H9 (cell line): ENCODE results near the gene TACO1. TPM values are rescaled to one million over a fixed set of nuclear protein-coding genes. Genes with fewer than 3 reads are reported as not detected.

ENCODE experiments used
- DNase-seq: peaks from one replicate; pipeline ENCODE4 v3.0.0-alpha.2; 2017
- H2AFZ ChIP-seq: one replicate; pipeline ENCODE4 v1.6.1; 2013; ENCODE audit warnings: mild to moderate bottlenecking, low read length, control low read depth, moderate library complexity
- H2AK5ac ChIP-seq: 2 replicates; pipeline ENCODE4 v1.6.1; 2013; ENCODE audit warnings: low read length, control low read depth, mixed read lengths; ENCODE audit not compliant: insufficient read length
- H2BK120ac ChIP-seq: one replicate; pipeline ENCODE4 v1.6.1; 2013; ENCODE audit warnings: low read depth, mild to moderate bottlenecking, low read length, control low read depth, inconsistent platforms; ENCODE audit not compliant: poor library complexity, severe bottlenecking
- H2BK12ac ChIP-seq: 2 replicates; pipeline ENCODE4 v1.6.1; 2013; ENCODE audit warnings: low read length, control low read depth, mixed read lengths, low read depth; ENCODE audit not compliant: insufficient read length
- H2BK15ac ChIP-seq: 2 replicates; pipeline ENCODE4 v1.6.1; 2013; ENCODE audit warnings: low read depth, low read length, control low read depth
- H2BK20ac ChIP-seq: one replicate; pipeline ENCODE4 v1.6.1; 2013; ENCODE audit warnings: low read depth, mild to moderate bottlenecking, low read length, control low read depth, inconsistent platforms; ENCODE audit not compliant: poor library complexity, severe bottlenecking
- H2BK5ac ChIP-seq: 2 replicates; pipeline ENCODE4 v1.6.1; 2013; ENCODE audit warnings: low read length, control low read depth, mixed read lengths; ENCODE audit not compliant: insufficient read length
- H3K14ac ChIP-seq: 2 replicates; pipeline ENCODE4 v1.6.1; 2013; ENCODE audit warnings: low read length, control low read depth; ENCODE audit not compliant: insufficient read depth
- H3K18ac ChIP-seq: 2 replicates; pipeline ENCODE4 v1.6.1; 2013; ENCODE audit warnings: low read depth, mild to moderate bottlenecking, mixed read lengths, low read length, control low read depth; ENCODE audit not compliant: insufficient read length
- H3K23ac ChIP-seq: 2 replicates; pipeline ENCODE4 v1.6.1; 2013; ENCODE audit warnings: low read length, control low read depth, mixed read lengths, low read depth; ENCODE audit not compliant: insufficient read length
- H3K23me2 ChIP-seq: 2 replicates; pipeline ENCODE4 v1.6.1; 2013; ENCODE audit warnings: low read depth, mild to moderate bottlenecking, mixed read lengths, low read length, control low read depth; ENCODE audit not compliant: insufficient read length, poor library complexity, severe bottlenecking
- H3K27ac ChIP-seq: 2 replicates; pipeline ENCODE4 v1.5.1; 2013; ENCODE audit warnings: low read length, control low read depth, mixed read lengths, low read depth; ENCODE audit not compliant: insufficient read length
- H3K27me3 ChIP-seq: 2 replicates; pipeline ENCODE4 v1.6.1; 2013; ENCODE audit warnings: low read length, control low read depth, inconsistent platforms; ENCODE audit not compliant: insufficient read depth
- H3K4ac ChIP-seq: 2 replicates; pipeline ENCODE4 v1.6.1; 2013; ENCODE audit warnings: low read depth, mild to moderate bottlenecking, control low read depth, inconsistent platforms, low read length, moderate library complexity
- H3K4me1 ChIP-seq: 2 replicates; pipeline ENCODE4 v1.6.1; 2013; ENCODE audit warnings: low read length, control low read depth, inconsistent platforms; ENCODE audit not compliant: insufficient read depth
- H3K4me2 ChIP-seq: 2 replicates; pipeline ENCODE4 v1.6.1; 2013; ENCODE audit warnings: low read length, control low read depth, mixed read lengths; ENCODE audit not compliant: insufficient read length, insufficient read depth
- H3K56ac ChIP-seq: 2 replicates; pipeline ENCODE4 v1.6.1; 2013; ENCODE audit warnings: low read depth, mild to moderate bottlenecking, mixed read lengths, low read length, control low read depth; ENCODE audit not compliant: insufficient read length
- H3K79me1 ChIP-seq: 2 replicates; pipeline ENCODE4 v1.6.1; 2013; ENCODE audit warnings: low read depth, mild to moderate bottlenecking, moderate library complexity, low read length, control low read depth, inconsistent platforms; ENCODE audit not compliant: insufficient read depth, poor library complexity, severe bottlenecking
- H3K79me2 ChIP-seq: 2 replicates; pipeline ENCODE4 v1.6.1; 2013; ENCODE audit warnings: low read length, control low read depth, inconsistent platforms; ENCODE audit not compliant: insufficient read depth
- H3K9ac ChIP-seq: 2 replicates; pipeline ENCODE4 v1.6.1; 2013; ENCODE audit warnings: low read length, control low read depth, mixed read lengths; ENCODE audit not compliant: insufficient read length; ENCODE audit errors: extremely low read depth
- H3K9me3 ChIP-seq: one replicate; pipeline ENCODE4 v1.6.1; 2013; ENCODE audit warnings: low read depth, low read length, inconsistent platforms; ENCODE audit not compliant: control insufficient read depth
- H3T11ph ChIP-seq: one replicate; pipeline ENCODE4 v1.6.1; 2013; ENCODE audit warnings: mild to moderate bottlenecking, low read length, control low read depth, inconsistent platforms
- H4K20me1 ChIP-seq: one replicate; pipeline ENCODE4 v1.6.1; 2013; ENCODE audit not compliant: control insufficient read depth, insufficient read length, insufficient read depth
- H4K5ac ChIP-seq: 2 replicates; pipeline ENCODE4 v1.6.1; 2013; ENCODE audit warnings: low read depth, mild to moderate bottlenecking, mixed read lengths, low read length, control low read depth; ENCODE audit not compliant: insufficient read length
- H4K8ac ChIP-seq: replicated peaks from 2 replicates; pipeline ENCODE4 v1.6.1; 2013; ENCODE audit warnings: low read length, control low read depth, mixed read lengths, low read depth; ENCODE audit not compliant: insufficient read length
- H4K91ac ChIP-seq: 2 replicates; pipeline ENCODE4 v1.6.1; 2013; ENCODE audit warnings: low read depth, mild to moderate bottlenecking, moderate library complexity, mixed read lengths, low read length, control low read depth; ENCODE audit not compliant: insufficient read length
- H3K27ac Mint-ChIP-seq, 3 experiments: 2 replicates in 2 of 3; 3 replicates in 1 of 3; pipeline ENCODE4 v1.8.0; 2020 to 2021; ENCODE audit warnings: mixed read lengths in 3 of 3, mild to moderate bottlenecking in 1 of 3, moderate library complexity in 1 of 3
- H3K27me3 Mint-ChIP-seq: 2 replicates; pipeline ENCODE4 v1.8.0; 2021; ENCODE audit warnings: low read depth, mild to moderate bottlenecking, moderate library complexity, mixed read lengths
- H3K36me3 Mint-ChIP-seq, 3 experiments: 2 replicates in 2 of 3; 3 replicates in 1 of 3; pipeline ENCODE4 v1.8.0; 2020 to 2021; ENCODE audit warnings: low read depth in 3 of 3, mixed read lengths in 3 of 3; ENCODE audit not compliant: insufficient read depth in 1 of 3
- H3K4me1 Mint-ChIP-seq, 2 experiments: 2 replicates each; pipeline ENCODE4 v1.8.0; 2020; ENCODE audit warnings: mixed read lengths in 2 of 2
- H3K4me3 Mint-ChIP-seq, 2 experiments: 2 replicates in 1 of 2; 3 replicates in 1 of 2; pipeline ENCODE4 v1.8.0; 2020 to 2021; ENCODE audit warnings: mild to moderate bottlenecking in 2 of 2, mixed read lengths in 2 of 2, moderate library complexity in 1 of 2
- H3K9me3 Mint-ChIP-seq, 2 experiments: 2 replicates in 1 of 2; 3 replicates in 1 of 2; pipeline ENCODE4 v1.8.0; 2020; ENCODE audit warnings: mild to moderate bottlenecking in 2 of 2, mixed read lengths in 2 of 2, moderate library complexity in 1 of 2
- CTCF ChIP-seq: fragments of 200-600 bp; sonication (generic); conservative IDR thresholded peaks from 3 replicates; pipeline ENCODE4 v1.8.0; 2021; ENCODE audit warnings: antibody characterized with exemption, mild to moderate bottlenecking
- WGBS: extraction: QIAGEN DNeasy Blood & Tissue Kit; methylation state at CpG from one replicate; pipeline ENCODE4 v1.1.7; 2013; ENCODE audit warnings: missing lambda C conversion rate, low lambda C conversion rate, mixed read lengths; ENCODE audit not compliant: insufficient read length; ENCODE audit errors: extremely low coverage; 5-methylcytosine and 5-hydroxymethylcytosine counted together
- total RNA-seq: library from RNA; stranded (reverse); gene quantifications from 2 replicates; pipeline ENCODE4 v1.2.1, GENCODE V29; 2021

The TACO1 gene
- total RNA-seq, 1 experiment from 2014 or later = 30.2 TPM

DNA sequence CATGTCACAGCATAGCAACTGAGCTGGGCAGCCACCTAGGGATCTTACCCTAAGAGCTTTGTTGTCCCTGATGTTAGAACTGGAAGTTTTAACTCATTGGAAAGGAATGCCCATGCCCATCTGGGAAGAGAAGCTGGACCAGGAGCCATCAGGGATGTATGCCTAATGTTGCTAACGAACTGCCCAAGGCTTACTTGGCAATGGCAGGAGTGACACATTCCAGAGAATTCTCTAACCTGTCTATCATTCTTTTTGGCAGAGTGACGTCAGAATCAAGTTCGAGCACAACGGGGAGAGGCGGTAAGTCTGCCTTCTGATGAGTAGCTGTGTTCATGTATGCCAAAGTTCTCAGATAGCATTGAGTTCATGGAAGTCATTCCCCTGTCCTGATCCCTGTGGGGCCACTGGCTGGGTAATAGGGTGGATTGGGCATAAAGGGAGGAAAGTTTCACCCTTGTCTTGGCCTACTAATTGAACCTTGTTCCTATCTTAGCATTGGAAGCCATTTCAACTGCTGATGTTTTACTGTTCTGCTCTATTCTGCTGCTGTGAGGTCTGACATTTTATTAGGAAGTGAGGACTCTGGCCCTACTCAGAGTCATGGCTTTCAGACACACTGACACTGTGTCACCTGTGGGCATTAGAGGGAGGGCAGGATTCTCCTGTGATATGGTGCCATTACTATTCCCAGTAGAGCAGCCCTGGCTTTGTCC is 45.2 kb downstream of the TACO1 start:
- H3K4me3 Mint-ChIP-seq = no peak overlapping the region
- Histone ChIP-seq H4K91ac (no peak overlapping the region), H2AFZ (no peak overlapping the region), H3K79me1 (peaks cover 3% of the 10 kb centered on the region), H3T11ph (no peak overlapping the region), H3K56ac (no peak overlapping the region), H3K9ac (no peak overlapping the region), H3K27ac (no peak overlapping the region), H4K5ac (no peak overlapping the region), H3K79me2 (no peaks in the 10 kb centered on the region), H3K14ac (no peak overlapping the region), H3K23ac (no peak overlapping the region), H3K23me2 (no peaks in the 10 kb centered on the region), H2BK15ac (no peak overlapping the region), H4K20me1 (no peaks in the 10 kb centered on the region), H2BK20ac (no peak overlapping the region), H4K8ac (no peak overlapping the region), H3K9me3 (no peaks in the 10 kb centered on the region), H3K27me3 (no peaks in the 10 kb centered on the region), H3K18ac (no peak overlapping the region), H3K4me1 (peaks cover 4% of the 10 kb centered on the region; the same call in 1 of the 2 replicates), H2BK12ac (no peak overlapping the region), H3K4me2 (no peak overlapping the region), H2AK5ac (no peak overlapping the region), H3K4ac (no peak overlapping the region), H2BK5ac (no peak overlapping the region), H2BK120ac (no peak overlapping the region)
- peaks cover 0 to 18% (median 8%) of the 10 kb centered on the region in 3 experiments; a peak in 3 of 7 replicates for H3K36me3 Mint-ChIP-seq
- H3K27ac Mint-ChIP-seq = 0 out of 7 replicates have a peak overlapping the region, but pooled peaks of 1 of the 3 experiments have one; percentile 20
- DNase-seq = no peak
- H3K27me3 Mint-ChIP-seq = no peaks in the 10 kb centered on the region
- H3K9me3 Mint-ChIP-seq = no peaks in the 10 kb centered on the region
- no CpG with 5 or more reads among the region's 5 CpGs for WGBS
- peaks cover 19 to 22% of the 10 kb centered on the region in 2 experiments for H3K4me1 Mint-ChIP-seq
- no peak for TF ChIP-seq CTCF
